Activated naive CD4-positive, alpha-beta T cell treated with anti-CD3 and anti-CD28 coated beads, Interleukin-2, amount 50 U/mL, for 16 hours (primary cell): ENCODE results near the gene CNIH3.

Source experiments
- DNase-seq: peaks from one replicate; pipeline ENCODE4 v3.0.0-alpha.2; 2020

The CNIH3 gene

GRCh38 chr1:224616756-224617409, 766 bp downstream of the CNIH3 start:
- DNase-seq: no peak

GRCh38 chr1:224617410-224618355, 1.6 kb downstream of the CNIH3 start:
- DNase-seq: no peak

- no peak for DNase-seq
Observed at GRCh38 chr1:224619209-224619608, 3.1 kb downstream of the CNIH3 start.

- DNase-seq: no peak
Observed at GRCh38 chr1:224620105-224620504, 4.0 kb downstream of the CNIH3 start.

GRCh38 chr1:224621813-224622682, 5.9 kb downstream of the CNIH3 start:
- no peak for DNase-seq

- DNase-seq: no peak
Observed at GRCh38 chr1:224622831-224623230, 6.7 kb downstream of the CNIH3 start.

GRCh38 chr1:224623310-224623714, 7.2 kb downstream of the CNIH3 start:
- DNase-seq: no peak

GRCh38 chr1:224623743-224624333, 7.7 kb downstream of the CNIH3 start:
- DNase-seq: peak; percentile 30

- no peak for DNase-seq
Observed at GRCh38 chr1:224624432-224624831, 8.3 kb downstream of the CNIH3 start.

- DNase-seq: no peak
Observed at GRCh38 chr1:224626042-224626441, 9.9 kb downstream of the CNIH3 start.

GRCh38 chr1:224629965-224630364, 13.8 kb downstream of the CNIH3 start:
- DNase-seq: no peak

GRCh38 chr1:224631462-224632115, 15.5 kb downstream of the CNIH3 start:
- DNase-seq: no peak

- DNase-seq: no peak
Observed at GRCh38 chr1:224632381-224632871, 16.3 kb downstream of the CNIH3 start.

- DNase-seq: no peak
Observed at GRCh38 chr1:224632921-224633321, 16.8 kb downstream of the CNIH3 start.

- DNase-seq: no peak
Observed at GRCh38 chr1:224635356-224635755, 19.2 kb downstream of the CNIH3 start.

GRCh38 chr1:224637515-224637914, 21.4 kb downstream of the CNIH3 start:
- DNase-seq: no peak

- DNase-seq: no peak
Observed at GRCh38 chr1:224637936-224638335, 21.8 kb downstream of the CNIH3 start.

GRCh38 chr1:224639426-224639975, 23.4 kb downstream of the CNIH3 start:
- DNase-seq: no peak

- no peak for DNase-seq
Observed at GRCh38 chr1:224640018-224640417, 23.9 kb downstream of the CNIH3 start.

GRCh38 chr1:224640587-224640986, 24.5 kb downstream of the CNIH3 start:
- no peak for DNase-seq

- no peak for DNase-seq
Observed at GRCh38 chr1:224641030-224641429, 24.9 kb downstream of the CNIH3 start.

GRCh38 chr1:224643653-224644052, 27.5 kb downstream of the CNIH3 start:
- DNase-seq: no peak
